Measurements from ENCODE around the gene NNMT. TPM values are rescaled to one million over a fixed set of nuclear protein-coding genes. Genes with fewer than 3 reads are reported as not detected.

NNMT gene
- total and polyA plus RNA-seq, 2 donors (not counting 3 experiments of a cell fraction or from before 2014, with no cell fraction given) = 330 to 454 TPM

GRCh38 chr11:114358716-114359115, 62.5 kb downstream of the NNMT start:
- dilution Hi-C loops (cut with MboI; ENCODE audit: extremely low pct_ligation_motif_present, low sequenced_read_pairs) = no loop called here

GRCh38 chr11:114359342-114359741, 63.1 kb downstream of the NNMT start:
- FAIRE-seq = no peak

More at GRCh38 chr11:114358716-114359115, 62.5 kb downstream of the NNMT start:
- no peaks in the 10 kb centered on the region for H3K79me2 ChIP-seq (ENCODE audit: control insufficient read depth, insufficient read depth, low read length)
- no peaks in the 10 kb centered on the region for H3K9me1 ChIP-seq (replicated peaks; ENCODE audit: control insufficient read depth, extremely low read depth, insufficient read depth, low read length)
- no peaks in the 10 kb centered on the region for H3K9me3 ChIP-seq (replicated peaks; ENCODE audit: control insufficient read depth, insufficient read depth, low read length)
- CTCF ChIA-PET = interaction anchor here (1.1 to 1.2 kb wide), 2 partner anchors 11 to 18 kb away, joined by 3 to 5 read pairs; no protein-coding TSS in a partner anchor
- H3K4me1 ChIP-seq (ENCODE audit: control insufficient read depth, extremely low read depth, insufficient read depth, low read length) = peaks cover 13% of the 10 kb centered on the region
- peak; percentile 21 for DNase-seq (ENCODE audit: low read depth, low spot score)
- BruUV-seq (replicated peaks) = no TSS peak
- H2AFZ ChIP-seq (ENCODE audit: low read depth, low read length) = peak overlapping the region; percentile 97
- H3K36me3 ChIP-seq (ENCODE audit: control insufficient read depth in 2 of 2, extremely low read depth in 1 of 2, insufficient read depth in 2 of 2, low read length in 2 of 2) = no peaks in the 10 kb centered on the region
- no peaks in the 10 kb centered on the region for H4K20me1 ChIP-seq (replicated peaks; ENCODE audit: control insufficient read depth, extremely low read depth, insufficient read depth, low read length)
- H3K9ac ChIP-seq (replicated peaks; ENCODE audit: extremely low read depth, insufficient read depth, low read length) = peak overlapping the region; percentile 22
- H3K27me3 ChIP-seq (ENCODE audit: control insufficient read depth in 2 of 2, insufficient read depth in 2 of 2, low read length in 2 of 2) = no peaks in the 10 kb centered on the region
- POLR2A ChIA-PET = interaction anchor here (1.0 kb wide), 1 partner anchor 8 kb away, joined by 3 read pairs; no protein-coding TSS in a partner anchor
- no peak overlapping the region for H3K4me3 ChIP-seq (replicated peaks in 1 of 3; ENCODE audit: insufficient read depth in 1 of 3, low read depth in 1 of 3, low read length in 3 of 3)
- FAIRE-seq = no peak
- peak overlapping the region; percentile 52 for H3K27ac ChIP-seq (ENCODE audit: insufficient read depth, low read depth, low read length)
- peak overlapping the region; percentile 15 for H3K4me2 ChIP-seq (ENCODE audit: insufficient read depth, low read length)
- intact Hi-C loops (cut with micrococcal nuclease) = no loop called here
- TF ChIP-seq MYC (IDR thresholded peaks at IDR 0.05; ENCODE audit: low read depth, low read length) (no peak), GATA2 (IDR thresholded peaks at IDR 0.05; ENCODE audit: insufficient read depth, insufficient read length, low read depth, low read length) (peak; percentile 23)

More at GRCh38 chr11:114359342-114359741, 63.1 kb downstream of the NNMT start:
- Histone ChIP-seq H3K4me3 (replicated peaks in 1 of 3; ENCODE audit: insufficient read depth in 1 of 3, low read depth in 1 of 3, low read length in 3 of 3) (no peak overlapping the region), H3K27ac (ENCODE audit: insufficient read depth, low read depth, low read length) (peak overlapping the region; percentile 52), H4K20me1 (replicated peaks; ENCODE audit: control insufficient read depth, extremely low read depth, insufficient read depth, low read length) (no peaks in the 10 kb centered on the region), H3K79me2 (ENCODE audit: control insufficient read depth, insufficient read depth, low read length) (no peaks in the 10 kb centered on the region), H2AFZ (ENCODE audit: low read depth, low read length) (peak overlapping the region; percentile 54), H3K9ac (replicated peaks; ENCODE audit: extremely low read depth, insufficient read depth, low read length) (peak overlapping the region; percentile 14), H3K27me3 (ENCODE audit: control insufficient read depth in 2 of 2, insufficient read depth in 2 of 2, low read length in 2 of 2) (no peaks in the 10 kb centered on the region), H3K9me3 (replicated peaks; ENCODE audit: control insufficient read depth, insufficient read depth, low read length) (no peaks in the 10 kb centered on the region), H3K36me3 (ENCODE audit: control insufficient read depth in 2 of 2, extremely low read depth in 1 of 2, insufficient read depth in 2 of 2, low read length in 2 of 2) (no peaks in the 10 kb centered on the region), H3K9me1 (replicated peaks; ENCODE audit: control insufficient read depth, extremely low read depth, insufficient read depth, low read length) (no peaks in the 10 kb centered on the region), H3K4me1 (ENCODE audit: control insufficient read depth, extremely low read depth, insufficient read depth, low read length) (peaks cover 11% of the 10 kb centered on the region), H3K4me2 (ENCODE audit: insufficient read depth, low read length) (no peak overlapping the region)
- no TSS peak for BruUV-seq (replicated peaks)
- POLR2A ChIA-PET = interaction anchor here (1.0 kb wide), 1 partner anchor 7 kb away, joined by 3 read pairs; no protein-coding TSS in a partner anchor
- dilution Hi-C loops (cut with MboI; ENCODE audit: extremely low pct_ligation_motif_present, low sequenced_read_pairs) (no loop called here), intact Hi-C loops (cut with micrococcal nuclease) (no loop called here)
- CTCF ChIA-PET = interaction anchor here (1.1 kb wide), 1 partner anchor 12 kb away, joined by 5 read pairs; no protein-coding TSS in a partner anchor
- peak; percentile 14 for DNase-seq (ENCODE audit: low read depth, low spot score)
- TF ChIP-seq FOS (IDR thresholded peaks at IDR 0.05; ENCODE audit: borderline replicate concordance, insufficient read depth, low read length) (peak; percentile 31), EZH2 (IDR thresholded peaks at IDR 0.05; ENCODE audit: borderline replicate concordance, low read depth, low read length, severe bottlenecking) (no peak)

Measured in endothelial cell of umbilical vein (primary cell).